ENCODE results near the gene PTEN.

Gene PTEN

GRCh38 chr10:87887146-87887545, 23.7 kb downstream of the PTEN start:
- peaks cover 37% of the 10 kb centered on the region for H4K20me1 ChIP-seq (ENCODE audit: low read depth, low read length)
- H3K79me2 ChIP-seq (ENCODE audit: insufficient read depth, low read length): peaks cover 100% of the 10 kb centered on the region
- H3K9me2 ChIP-seq (replicated peaks; ENCODE audit: insufficient read depth, low read length): no peaks in the 10 kb centered on the region
- no peaks in the 10 kb centered on the region for H3K9me3 ChIP-seq (ENCODE audit: insufficient read depth, low read length)
- no peak overlapping the region for H3K4me2 ChIP-seq (ENCODE audit: low read depth, low read length, poor library complexity, severe bottlenecking)
- H3K9ac ChIP-seq (ENCODE audit: low read length): no peak overlapping the region
- no peak overlapping the region for H3K27ac ChIP-seq (ENCODE audit: low read depth, low read length)
- no peak overlapping the region for H2AFZ ChIP-seq (ENCODE audit: low read depth, low read length, severe bottlenecking)
- no peak for TF ChIP-seq EZH2phosphoT487 (conservative IDR thresholded peaks at IDR 0.05; ENCODE audit: low read length)
- TF ChIP-seq CTCF (IDR thresholded peaks at IDR 0.05; ENCODE audit: insufficient read depth, low read length, poor library complexity, severe bottlenecking): no peak
- H3F3A ChIP-seq (ENCODE audit: insufficient read depth): peaks cover 4% of the 10 kb centered on the region; the same call in 1 of the 2 replicates
- H3K27me3 ChIP-seq (ENCODE audit: low read length): no peaks in the 10 kb centered on the region
- H3K4me3 ChIP-seq (ENCODE audit: insufficient read depth, low read length, poor library complexity, severe bottlenecking): no peak overlapping the region
- peaks cover 68% of the 10 kb centered on the region for H3K36me3 ChIP-seq (ENCODE audit: low read length)

- Histone ChIP-seq H3K9ac (ENCODE audit: low read length) (no peak overlapping the region), H3K79me2 (ENCODE audit: insufficient read depth, low read length) (peaks cover 100% of the 10 kb centered on the region), H3F3A (ENCODE audit: insufficient read depth) (peaks cover 8% of the 10 kb centered on the region), H3K27me3 (ENCODE audit: low read length) (no peaks in the 10 kb centered on the region), H3K36me3 (ENCODE audit: low read length) (peaks cover 65% of the 10 kb centered on the region), H3K4me2 (ENCODE audit: low read depth, low read length, poor library complexity, severe bottlenecking) (no peak overlapping the region), H3K9me3 (ENCODE audit: insufficient read depth, low read length) (no peaks in the 10 kb centered on the region), H3K27ac (ENCODE audit: low read depth, low read length) (no peak overlapping the region), H3K9me2 (replicated peaks; ENCODE audit: insufficient read depth, low read length) (no peaks in the 10 kb centered on the region), H4K20me1 (ENCODE audit: low read depth, low read length) (peaks cover 32% of the 10 kb centered on the region), H2AFZ (ENCODE audit: low read depth, low read length, severe bottlenecking) (no peak overlapping the region), H3K4me3 (ENCODE audit: insufficient read depth, low read length, poor library complexity, severe bottlenecking) (no peak overlapping the region)
- TF ChIP-seq EZH2phosphoT487 (conservative IDR thresholded peaks at IDR 0.05; ENCODE audit: low read length): no peak
- no peak for TF ChIP-seq CTCF (IDR thresholded peaks at IDR 0.05; ENCODE audit: insufficient read depth, low read length, poor library complexity, severe bottlenecking)
These were observed 24.3 kb downstream of the PTEN start for GRCh38 chr10:87887548-87888289.

DNA sequence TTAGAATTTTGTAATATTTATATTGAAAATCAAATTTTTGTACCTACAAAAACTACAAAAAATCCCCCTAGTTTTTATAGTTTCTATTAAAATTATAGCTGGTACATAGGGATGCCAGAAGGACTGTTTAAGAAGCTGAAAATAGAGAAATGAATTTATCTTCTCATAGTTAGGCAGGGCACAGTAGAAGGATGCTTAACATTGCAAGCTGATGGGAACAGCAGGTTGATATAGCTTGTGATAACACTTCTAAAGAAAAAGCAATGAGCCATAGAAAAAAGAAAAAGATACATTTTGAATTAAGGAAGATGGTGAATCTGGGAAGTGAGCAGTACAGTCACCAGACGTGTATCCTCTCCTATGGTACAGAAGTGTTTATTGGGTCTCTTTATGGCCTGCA, 32.0 kb downstream of the PTEN start:
- Histone ChIP-seq H2AFZ (ENCODE audit: low read depth, low read length, severe bottlenecking) (no peak overlapping the region), H3K27ac (ENCODE audit: low read depth, low read length) (no peak overlapping the region), H3F3A (ENCODE audit: insufficient read depth) (peaks cover 26% of the 10 kb centered on the region), H3K9ac (ENCODE audit: low read length) (no peak overlapping the region), H3K4me2 (ENCODE audit: low read depth, low read length, poor library complexity, severe bottlenecking) (no peak overlapping the region), H3K4me3 (ENCODE audit: insufficient read depth, low read length, poor library complexity, severe bottlenecking) (no peak overlapping the region), H4K20me1 (ENCODE audit: low read depth, low read length) (peaks cover 21% of the 10 kb centered on the region; the same call in 1 of the 2 replicates), H3K36me3 (ENCODE audit: low read length) (peaks cover 49% of the 10 kb centered on the region), H3K9me2 (replicated peaks; ENCODE audit: insufficient read depth, low read length) (no peaks in the 10 kb centered on the region), H3K9me3 (ENCODE audit: insufficient read depth, low read length) (no peaks in the 10 kb centered on the region), H3K79me2 (ENCODE audit: insufficient read depth, low read length) (peaks cover 95% of the 10 kb centered on the region), H3K27me3 (ENCODE audit: low read length) (no peaks in the 10 kb centered on the region)
- TF ChIP-seq EZH2phosphoT487 (conservative IDR thresholded peaks at IDR 0.05; ENCODE audit: low read length): no peak
- TF ChIP-seq CTCF (IDR thresholded peaks at IDR 0.05; ENCODE audit: insufficient read depth, low read length, poor library complexity, severe bottlenecking): no peak

Measured in SU-DHL-6 (cell line).